GM20431 (cell line): ENCODE results near the gene OR52I2.

ENCODE experiments used
- in situ Hi-C: fragments of 300-500 bp; cut with MseI, MboI; formaldehyde crosslinking; loops from one replicate; pipeline ENCODE4 v1.15.0; 2020; ENCODE audit warnings: low sequenced_read_pairs; ENCODE audit not compliant: unreplicated experiment

The OR52I2 gene

GRCh38 chr11:4607096-4607495 is 25.6 kb downstream of the OR52I2 start:
- in situ Hi-C loops: no loop called here

GRCh38 chr11:4607781-4608666 is 26.5 kb downstream of the OR52I2 start, which contains the start of gene TRIM68:
TRIM68 (minus strand) TSS chr11:4608231; CDS start chr11:4605504, 2,727 bp downstream.
- in situ Hi-C loops: no loop called here

GRCh38 chr11:4610258-4610935 is 28.9 kb downstream of the OR52I2 start:
- in situ Hi-C loops: no loop called here

DNA sequence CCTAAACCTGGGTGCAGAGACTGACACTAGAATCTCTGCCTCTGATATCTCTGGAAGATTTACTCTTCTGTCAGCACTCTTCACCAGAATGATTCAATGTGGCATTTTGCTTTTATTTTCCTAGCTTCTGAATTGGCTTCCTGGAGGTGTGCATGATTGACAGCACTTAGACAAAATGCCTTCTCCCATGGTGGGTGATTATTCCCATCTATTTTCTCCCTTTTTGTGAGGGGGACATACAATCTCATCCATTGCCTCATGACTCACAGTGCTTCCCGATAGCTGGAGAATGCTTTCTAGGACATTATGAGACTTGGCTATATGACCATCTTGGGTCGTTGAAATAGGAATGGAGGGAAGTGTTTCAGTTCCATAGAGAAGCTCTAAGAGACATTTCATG is 30.4 kb downstream of the OR52I2 start:
- in situ Hi-C loops: no loop called here

GRCh38 chr11:4615856-4616444 is 34.4 kb downstream of the OR52I2 start:
- in situ Hi-C loops: no loop called here

DNA sequence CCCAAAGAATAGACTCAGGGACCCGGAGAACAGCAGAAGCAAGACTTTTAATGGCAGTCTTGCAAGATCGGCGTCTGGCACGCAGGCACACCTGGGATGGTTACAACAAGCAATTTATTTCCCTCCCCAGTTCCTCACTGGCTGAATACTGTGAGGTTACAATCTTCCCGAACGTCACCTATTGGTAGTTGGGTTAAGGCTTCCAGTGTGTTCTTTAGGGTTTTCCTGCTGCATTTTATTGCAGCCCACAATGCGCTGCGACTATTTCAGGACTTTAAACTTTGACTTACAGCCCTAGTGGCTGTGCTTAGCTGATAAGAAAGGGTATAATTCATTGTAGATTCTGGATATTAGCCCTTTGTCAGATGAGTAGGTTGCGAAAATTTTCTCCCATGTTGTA is 38.0 kb downstream of the OR52I2 start:
- in situ Hi-C loops: no loop called here

- in situ Hi-C loops: loop anchor here (25.0 kb wide), 1 partner anchor 386 kb away; no protein-coding TSS in a partner anchor
Observed at GRCh38 chr11:4626207-4627099, 44.9 kb downstream of the OR52I2 start.

- in situ Hi-C loops: loop anchor here (25.0 kb wide), 1 partner anchor 376 kb away; no protein-coding TSS in a partner anchor
Observed at GRCh38 chr11:4636136-4636535, 54.6 kb downstream of the OR52I2 start.

- in situ Hi-C loops: loop anchor here (25.0 kb wide), 1 partner anchor 375 kb away; no protein-coding TSS in a partner anchor
Observed at GRCh38 chr11:4636962-4637661, 55.6 kb downstream of the OR52I2 start, which contains the start of gene OR51D1. OR51D1 (plus strand) TSS chr11:4637477; CDS start chr11:4639791, 2,314 bp downstream.

- in situ Hi-C loops: loop anchor here (25.0 kb wide), 1 partner anchor 375 kb away; no protein-coding TSS in a partner anchor
Observed at GRCh38 chr11:4637662-4638047, 56.1 kb downstream of the OR52I2 start.

DNA sequence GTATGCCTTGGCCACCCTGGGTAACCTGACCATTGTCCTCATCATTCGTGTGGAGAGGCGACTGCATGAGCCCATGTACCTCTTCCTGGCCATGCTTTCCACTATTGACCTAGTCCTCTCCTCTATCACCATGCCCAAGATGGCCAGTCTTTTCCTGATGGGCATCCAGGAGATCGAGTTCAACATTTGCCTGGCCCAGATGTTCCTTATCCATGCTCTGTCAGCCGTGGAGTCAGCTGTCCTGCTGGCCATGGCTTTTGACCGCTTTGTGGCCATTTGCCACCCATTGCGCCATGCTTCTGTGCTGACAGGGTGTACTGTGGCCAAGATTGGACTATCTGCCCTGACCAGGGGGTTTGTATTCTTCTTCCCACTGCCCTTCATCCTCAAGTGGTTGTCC is 58.4 kb downstream of the OR52I2 start:
- in situ Hi-C loops: loop anchor here (25.0 kb wide), 1 partner anchor 372 kb away; no protein-coding TSS in a partner anchor

DNA sequence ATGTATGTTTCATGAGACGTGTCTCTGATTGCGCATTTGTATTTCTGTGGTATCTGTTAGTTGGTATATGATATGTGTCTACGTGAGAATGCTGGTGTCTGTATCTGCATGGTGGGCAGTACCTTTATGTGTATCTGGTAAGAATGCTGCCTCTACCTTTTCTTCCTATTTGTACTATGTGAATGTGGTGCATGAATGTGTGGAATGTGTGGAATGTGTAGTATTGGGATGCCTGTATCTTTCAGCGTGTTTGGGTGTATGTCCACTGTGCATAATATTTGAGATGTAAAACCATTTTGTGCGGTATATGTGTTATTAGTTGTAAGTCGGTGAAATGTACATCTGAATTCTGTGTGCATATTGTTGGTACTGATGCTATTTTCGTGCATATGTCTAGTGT is 60.0 kb downstream of the OR52I2 start:
- in situ Hi-C loops: loop anchor here (25.0 kb wide), 1 partner anchor 371 kb away; no protein-coding TSS in a partner anchor

DNA sequence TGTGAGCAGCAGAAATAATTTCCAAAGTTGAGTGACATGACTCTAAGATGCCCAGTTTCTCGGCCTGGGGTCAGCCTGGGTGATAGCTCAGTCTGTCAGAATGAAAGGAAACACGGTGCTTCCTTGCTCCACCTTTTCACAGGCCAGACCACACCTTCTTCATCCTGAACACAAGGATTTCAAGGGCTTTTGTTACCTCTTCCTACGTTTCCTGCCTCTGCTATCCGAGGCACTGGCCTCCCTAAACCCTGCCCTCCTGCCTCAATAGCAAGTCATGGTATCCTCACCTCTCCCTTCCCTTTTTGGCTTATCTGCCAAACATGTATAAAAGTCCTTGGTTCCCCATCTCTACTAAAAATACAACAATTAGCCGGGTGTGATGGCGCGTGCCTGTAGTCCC is 60.5 kb downstream of the OR52I2 start:
- in situ Hi-C loops: loop anchor here (25.0 kb wide), 1 partner anchor 370 kb away; no protein-coding TSS in a partner anchor
